Transverse colon (tissue), 4 donors: ENCODE data around the gene KREMEN2. TPM values are rescaled to one million over a fixed set of nuclear protein-coding genes. Genes with fewer than 3 reads are reported as not detected.

Experiments used
- DNase-seq: peaks from one replicate; pipeline ENCODE4 v3.0.0-alpha.2; 2019
- H3K27ac ChIP-seq, 4 donors: fragments of 200-600 bp; sonication (generic); 2 replicates each; pipeline ENCODE4 v1.5.1; 2016 to 2018; ENCODE audit warnings: inconsistent platforms in 4 of 4
- H3K27me3 ChIP-seq: fragments of 200-600 bp; sonication (generic); 2 replicates; pipeline ENCODE4 v1.5.1; 2017; ENCODE audit warnings: inconsistent platforms
- H3K36me3 ChIP-seq, 4 donors: fragments of 200-600 bp; sonication (generic); 2 replicates each; pipeline ENCODE4 v1.5.1; 2017 to 2019; ENCODE audit warnings: inconsistent platforms in 4 of 4
- H3K4me1 ChIP-seq, 4 donors: fragments of 200-600 bp; sonication (generic); 2 replicates each; pipeline ENCODE4 v1.5.1; 2017 to 2020; ENCODE audit warnings: inconsistent platforms in 4 of 4
- H3K4me3 ChIP-seq, 4 donors: fragments of 200-600 bp; sonication (generic); 1 replicate in 1 of 4; 2 replicates in 3 of 4; pipeline versions ENCODE4 v1.5.1 to v1.6.1; 2017 to 2019; ENCODE audit warnings: inconsistent platforms in 4 of 4
- H3K9me3 ChIP-seq, 2 donors: fragments of 200-600 bp; sonication (generic); 2 replicates each; pipeline ENCODE4 v1.5.1; 2017 to 2019; ENCODE audit warnings: inconsistent platforms in 2 of 2
- EP300 ChIP-seq: sonication (generic); formaldehyde crosslinking; IDR thresholded peaks from one replicate; pipeline ENCODE4 v1.6.1; 2017; ENCODE audit warnings: antibody characterized with exemption, low read depth
- POLR2A ChIP-seq: fragments of 450-650 bp; IDR thresholded peaks from one replicate; pipeline ENCODE4 v1.6.1; 2016; ENCODE audit warnings: antibody characterized with exemption, mild to moderate bottlenecking, moderate library complexity
- POLR2AphosphoS5 ChIP-seq, 3 donors: sonication (generic); formaldehyde crosslinking; IDR thresholded peaks; one replicate each; pipeline ENCODE4 v1.6.1; 2016; ENCODE audit warnings: antibody characterized with exemption in 3 of 3
- WGBS, 2 donors: methylation state at CpG; one replicate each; pipeline ENCODE4 v1.1.5; 2018; ENCODE audit warnings: low coverage in 1 of 2; 5-methylcytosine and 5-hydroxymethylcytosine counted together
- in situ Hi-C, 4 donors: fragments of 200-750 bp; cut with MboI; loops; one replicate each; pipeline versions ENCODE4 v1.15.0 to v1.15.1; 2017; ENCODE audit warnings: low sequenced_read_pairs in 3 of 4, low pct_ligation_motif_present in 1 of 4, low pct_unique_long_range_greater_than_20kb in 1 of 4
- intact Hi-C: fragments of 100-400 bp; cut with DNase I; formaldehyde crosslinking; loops from one replicate; pipeline ENCODE4 v1.15.1; 2023; ENCODE audit warnings: low total_unique reads
- total RNA-seq, 4 donors: library from RNA; depleted of rRNA; stranded (reverse); fragments of >200 nt; gene quantifications; one replicate each; pipeline ENCODE4 v1.1.0, GENCODE V29; 2016
- TF ChIP-seq, protein P1 (sequence below), 5 experiments: fragments of 200-600 bp in 3 of 5; fragments of 450-650 bp in 2 of 5; sonication (generic) in 3 of 5; IDR thresholded peaks; 1 replicate in 2 of 5; 2 replicates in 3 of 5; pipeline ENCODE4 v1.5.1; 2016 to 2017; ENCODE audit warnings: antibody characterized with exemption in 5 of 5, inconsistent platforms in 3 of 5, mild to moderate bottlenecking in 2 of 5, moderate library complexity in 1 of 5

The KREMEN2 gene
- total RNA-seq, 4 donors from 2014 or later: 0.79 to 3.2 (median 1.1) TPM; not detected in 1

DNA sequence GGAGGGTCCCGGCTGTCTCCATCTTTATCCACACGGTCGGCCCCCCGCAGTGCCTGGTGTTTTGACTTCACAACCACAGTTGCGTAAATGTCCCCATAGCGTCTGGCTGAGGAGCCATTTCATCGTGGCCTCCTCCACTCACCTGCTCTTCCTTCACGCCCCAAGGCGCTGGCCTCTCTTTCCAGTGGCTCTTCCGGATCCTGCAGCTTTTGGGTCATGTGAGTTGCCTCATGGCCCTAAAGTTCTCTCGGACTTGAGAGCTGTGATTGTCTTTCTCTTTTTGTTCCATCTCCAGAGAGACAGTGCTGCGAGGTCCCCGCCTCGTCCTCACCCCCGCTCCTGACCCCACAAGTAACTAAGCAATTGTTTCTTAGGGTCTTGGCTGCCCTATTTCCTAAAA, 29.6 kb upstream of the KREMEN2 start:
- 88 to 91% methylated on average over 14 to 15 of the region's 15 CpGs for WGBS, 2 donors
- H3K4me1 ChIP-seq: no peaks in the 10 kb centered on the region
- no peak overlapping the region for H3K27ac ChIP-seq
- TF ChIP-seq, protein P1, sequence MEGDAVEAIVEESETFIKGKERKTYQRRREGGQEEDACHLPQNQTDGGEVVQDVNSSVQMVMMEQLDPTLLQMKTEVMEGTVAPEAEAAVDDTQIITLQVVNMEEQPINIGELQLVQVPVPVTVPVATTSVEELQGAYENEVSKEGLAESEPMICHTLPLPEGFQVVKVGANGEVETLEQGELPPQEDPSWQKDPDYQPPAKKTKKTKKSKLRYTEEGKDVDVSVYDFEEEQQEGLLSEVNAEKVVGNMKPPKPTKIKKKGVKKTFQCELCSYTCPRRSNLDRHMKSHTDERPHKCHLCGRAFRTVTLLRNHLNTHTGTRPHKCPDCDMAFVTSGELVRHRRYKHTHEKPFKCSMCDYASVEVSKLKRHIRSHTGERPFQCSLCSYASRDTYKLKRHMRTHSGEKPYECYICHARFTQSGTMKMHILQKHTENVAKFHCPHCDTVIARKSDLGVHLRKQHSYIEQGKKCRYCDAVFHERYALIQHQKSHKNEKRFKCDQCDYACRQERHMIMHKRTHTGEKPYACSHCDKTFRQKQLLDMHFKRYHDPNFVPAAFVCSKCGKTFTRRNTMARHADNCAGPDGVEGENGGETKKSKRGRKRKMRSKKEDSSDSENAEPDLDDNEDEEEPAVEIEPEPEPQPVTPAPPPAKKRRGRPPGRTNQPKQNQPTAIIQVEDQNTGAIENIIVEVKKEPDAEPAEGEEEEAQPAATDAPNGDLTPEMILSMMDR (IDR thresholded peaks at IDR 0.05): no peak
- TF ChIP-seq POLR2A: no peak
- TF ChIP-seq POLR2AphosphoS5 (IDR thresholded peaks at IDR 0.05): no peak
- no peak for TF ChIP-seq EP300
- in situ Hi-C loops (no loop called here), intact Hi-C loops (no loop called here)
- H3K27me3 ChIP-seq: no peaks in the 10 kb centered on the region
- DNase-seq: no peak
- peaks cover 0 to 53% (median 12%) of the 10 kb centered on the region in 4 donors for H3K36me3 ChIP-seq
- no peaks in the 10 kb centered on the region for H3K9me3 ChIP-seq
- H3K4me3 ChIP-seq: no peak overlapping the region

DNA sequence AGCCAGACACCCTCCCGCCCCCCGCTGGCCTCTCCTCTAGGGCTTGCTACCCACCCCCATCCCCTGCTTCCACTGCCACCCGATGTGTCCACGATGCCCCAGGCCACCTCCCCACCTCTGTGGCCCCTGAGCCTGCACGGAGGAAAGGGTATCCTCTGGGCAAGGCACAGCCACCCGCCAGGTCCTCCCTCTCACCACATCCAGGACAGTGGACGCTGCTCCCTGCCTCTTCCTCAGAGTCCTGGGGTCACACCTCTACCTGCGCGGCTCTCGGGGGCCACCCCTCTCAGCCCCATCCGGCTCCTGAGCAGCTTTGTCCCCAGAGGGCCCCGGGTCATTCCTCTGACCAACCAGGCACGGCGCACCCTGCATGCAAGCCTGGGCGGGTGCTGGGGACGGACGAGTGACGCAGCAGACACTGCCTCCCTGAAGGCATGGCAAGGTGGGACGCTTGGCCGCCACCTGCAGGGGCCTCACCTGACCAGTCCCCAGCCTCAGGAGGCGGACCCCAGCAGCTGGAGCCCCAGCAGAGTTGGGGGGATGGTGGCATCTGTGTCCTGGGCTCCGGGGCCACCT, 27.6 kb upstream of the KREMEN2 start:
- H3K9me3 ChIP-seq: no peaks in the 10 kb centered on the region
- no peak overlapping the region for H3K4me3 ChIP-seq
- H3K36me3 ChIP-seq: peaks cover 0 to 51% (median 13%) of the 10 kb centered on the region in 4 donors
- no peak overlapping the region for H3K27ac ChIP-seq
- no peaks in the 10 kb centered on the region for H3K4me1 ChIP-seq
- H3K27me3 ChIP-seq: no peaks in the 10 kb centered on the region
- in situ Hi-C loops (no loop called here), intact Hi-C loops (no loop called here)
- DNase-seq: no peak
- TF ChIP-seq EP300 (no peak), POLR2AphosphoS5 (IDR thresholded peaks at IDR 0.05) (no peak), POLR2A (no peak)
- TF ChIP-seq, protein P1 (IDR thresholded peaks at IDR 0.05): no peak
- WGBS, 2 donors: 85% methylated on average over 15 of the region's 22 CpGs; no CpG with 5 or more reads in 1 of the 2 donors

- Histone ChIP-seq H3K9me3 (no peaks in the 10 kb centered on the region), H3K4me3 (no peak overlapping the region), H3K36me3 (peaks cover 0 to 51% (median 13%) of the 10 kb centered on the region in 4 donors), H3K27ac (no peak overlapping the region), H3K4me1 (no peaks in the 10 kb centered on the region), H3K27me3 (no peaks in the 10 kb centered on the region)
- no peak for DNase-seq
- 94% methylated on average over 24 of the region's 24 CpGs; no CpG with 5 or more reads in 1 of the 2 donors for WGBS, 2 donors
- no peak for TF ChIP-seq EP300
- TF ChIP-seq, protein P1 (IDR thresholded peaks at IDR 0.05): no peak
- no peak for TF ChIP-seq POLR2AphosphoS5 (IDR thresholded peaks at IDR 0.05)
- in situ Hi-C loops: no loop called here
- intact Hi-C loops: no loop called here
Observed at GRCh38 chr16:2937170-2937569, 26.9 kb upstream of the KREMEN2 start.

- intact Hi-C loops (no loop called here), in situ Hi-C loops (no loop called here)
- WGBS, 2 donors: 95% methylated on average over 12 of the region's 12 CpGs; no CpG with 5 or more reads in 1 of the 2 donors
Observed at GRCh38 chr16:2938206-2938605, 25.9 kb upstream of the KREMEN2 start.

More at GRCh38 chr16:2938206-2938605, 25.9 kb upstream of the KREMEN2 start:
- no peak for DNase-seq
- Histone ChIP-seq H3K27ac (no peak overlapping the region), H3K9me3 (no peaks in the 10 kb centered on the region), H3K36me3 (peaks cover 0 to 48% (median 13%) of the 10 kb centered on the region in 4 donors), H3K4me3 (no peak overlapping the region), H3K27me3 (no peaks in the 10 kb centered on the region), H3K4me1 (no peaks in the 10 kb centered on the region)
- TF ChIP-seq EP300 (no peak), POLR2A (no peak), POLR2AphosphoS5 (IDR thresholded peaks at IDR 0.05) (no peak)
- TF ChIP-seq, protein P1 (IDR thresholded peaks at IDR 0.05): no peak
